Measurements from ENCODE around the gene SKIDA1.
A peak's percentile ranks its signal among the peaks of the same experiment; 100 is the strongest.

The SKIDA1 gene

GRCh38 chr10:21497177-21497807, 28.2 kb downstream of the SKIDA1 start:
- peak overlapping the region; percentile 76 for H3K4me3 ChIP-seq (ENCODE audit: low read depth, low read length)
- no peak for DNase-seq (ENCODE audit: low read depth)
- in situ Hi-C loops (cut with HindIII; ENCODE audit: low sequenced_read_pairs), result no loop called here
- TF ChIP-seq, protein P1, sequence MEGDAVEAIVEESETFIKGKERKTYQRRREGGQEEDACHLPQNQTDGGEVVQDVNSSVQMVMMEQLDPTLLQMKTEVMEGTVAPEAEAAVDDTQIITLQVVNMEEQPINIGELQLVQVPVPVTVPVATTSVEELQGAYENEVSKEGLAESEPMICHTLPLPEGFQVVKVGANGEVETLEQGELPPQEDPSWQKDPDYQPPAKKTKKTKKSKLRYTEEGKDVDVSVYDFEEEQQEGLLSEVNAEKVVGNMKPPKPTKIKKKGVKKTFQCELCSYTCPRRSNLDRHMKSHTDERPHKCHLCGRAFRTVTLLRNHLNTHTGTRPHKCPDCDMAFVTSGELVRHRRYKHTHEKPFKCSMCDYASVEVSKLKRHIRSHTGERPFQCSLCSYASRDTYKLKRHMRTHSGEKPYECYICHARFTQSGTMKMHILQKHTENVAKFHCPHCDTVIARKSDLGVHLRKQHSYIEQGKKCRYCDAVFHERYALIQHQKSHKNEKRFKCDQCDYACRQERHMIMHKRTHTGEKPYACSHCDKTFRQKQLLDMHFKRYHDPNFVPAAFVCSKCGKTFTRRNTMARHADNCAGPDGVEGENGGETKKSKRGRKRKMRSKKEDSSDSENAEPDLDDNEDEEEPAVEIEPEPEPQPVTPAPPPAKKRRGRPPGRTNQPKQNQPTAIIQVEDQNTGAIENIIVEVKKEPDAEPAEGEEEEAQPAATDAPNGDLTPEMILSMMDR (IDR thresholded peaks at IDR 0.05; ENCODE audit: low read depth, low read length, missing control alignments), result no peak

- H3K4me3 ChIP-seq (ENCODE audit: low read depth, low read length), result peak overlapping the region; percentile 76
- in situ Hi-C loops (cut with HindIII; ENCODE audit: low sequenced_read_pairs), result no loop called here
- TF ChIP-seq, protein P1 (IDR thresholded peaks at IDR 0.05; ENCODE audit: low read depth, low read length, missing control alignments), result peak; percentile 21
- DNase-seq (ENCODE audit: low read depth), result no peak
These were observed 28.9 kb downstream of the SKIDA1 start for GRCh38 chr10:21496343-21497176.

DNA sequence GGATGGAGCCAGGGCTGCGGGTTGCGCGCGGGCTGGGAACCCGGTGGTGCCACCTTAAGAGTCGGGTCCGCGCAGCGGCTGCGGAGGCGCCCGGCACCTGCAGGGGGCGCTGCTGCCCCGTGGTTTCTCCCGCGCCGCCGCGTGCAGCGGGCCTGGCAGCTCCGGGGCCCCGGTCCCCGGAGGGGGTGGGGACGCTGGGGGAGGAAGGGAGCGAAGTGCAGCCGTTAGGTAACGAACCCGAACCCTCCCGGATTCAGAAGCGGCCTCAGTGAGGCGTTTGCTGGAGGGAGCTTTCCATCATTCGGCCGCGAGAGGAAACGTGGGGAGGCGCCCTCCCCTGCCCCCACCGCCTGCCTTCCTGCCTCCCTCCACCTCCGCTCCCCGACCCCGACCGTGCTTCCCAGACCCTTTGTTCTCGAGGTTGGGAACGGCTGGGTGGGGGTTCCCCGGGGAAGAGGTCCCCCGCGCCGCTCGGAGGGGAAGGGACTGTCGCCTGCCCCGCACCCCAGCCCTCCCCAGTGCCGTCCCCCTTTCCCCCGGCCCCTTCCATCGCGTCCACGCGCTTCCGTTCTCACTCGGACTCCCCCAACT, 29.6 kb downstream of the SKIDA1 start:
- TF ChIP-seq, protein P1 (IDR thresholded peaks at IDR 0.05; ENCODE audit: low read depth, low read length, missing control alignments), result peak; percentile 79
- DNase-seq (ENCODE audit: low read depth), result no peak
- H3K4me3 ChIP-seq (ENCODE audit: low read depth, low read length), result peak overlapping the region; percentile 76
- in situ Hi-C loops (cut with HindIII; ENCODE audit: low sequenced_read_pairs), result no loop called here

GRCh38 chr10:21495002-21495751, 30.3 kb downstream of the SKIDA1 start:
- TF ChIP-seq, protein P1 (IDR thresholded peaks at IDR 0.05; ENCODE audit: low read depth, low read length, missing control alignments), result no peak

DNA sequence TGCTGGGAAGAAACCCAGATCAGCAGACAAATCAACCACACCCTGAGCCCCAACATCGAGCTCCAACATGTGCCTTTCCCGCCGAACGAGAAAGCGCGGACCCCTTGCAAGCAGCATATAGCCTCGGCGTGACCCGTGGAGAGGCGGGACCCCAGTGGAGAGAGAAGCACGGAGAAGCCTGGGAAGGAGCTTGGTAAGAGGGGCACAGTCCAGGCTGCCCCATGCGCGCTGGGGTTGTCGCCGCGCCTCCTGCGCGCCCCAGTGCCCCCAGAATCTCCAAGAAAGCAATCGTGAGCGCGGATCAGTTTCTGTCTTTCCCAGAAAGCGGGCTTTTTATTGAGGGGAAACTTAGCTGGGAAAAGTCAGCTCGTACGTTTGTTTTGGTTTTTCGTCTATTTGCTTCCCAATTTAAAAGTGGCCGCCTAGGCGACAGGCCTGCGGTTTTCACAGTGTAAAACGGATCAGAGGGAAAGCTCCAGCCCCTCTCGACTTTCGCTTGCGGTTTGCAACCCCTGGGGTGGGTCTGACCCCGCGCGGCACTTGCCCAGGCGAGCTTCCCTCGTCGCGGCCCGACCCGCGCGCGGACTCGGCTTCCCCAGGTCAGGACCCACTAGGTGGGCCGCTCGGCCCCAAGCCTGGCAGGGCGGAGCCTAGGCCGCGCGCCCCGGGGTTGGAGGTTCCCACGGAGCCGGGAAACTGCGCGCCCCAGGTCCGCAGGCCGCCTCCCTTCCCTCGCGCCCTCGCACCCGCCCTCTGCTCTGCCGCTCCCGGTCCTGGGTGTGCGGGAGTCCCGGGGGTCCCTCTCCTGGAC, 31.1 kb downstream of the SKIDA1 start:
- TF ChIP-seq, protein P1 (IDR thresholded peaks at IDR 0.05; ENCODE audit: low read depth, low read length, missing control alignments), result no peak
- in situ Hi-C loops (cut with HindIII; ENCODE audit: low sequenced_read_pairs), result no loop called here
- H3K4me3 ChIP-seq (ENCODE audit: low read depth, low read length), result peak overlapping the region; percentile 76
- DNase-seq (ENCODE audit: low read depth), result no peak

More at GRCh38 chr10:21495002-21495751, 30.3 kb downstream of the SKIDA1 start:
- in situ Hi-C loops (cut with HindIII; ENCODE audit: low sequenced_read_pairs), result no loop called here
- DNase-seq (ENCODE audit: low read depth), result no peak
- H3K4me3 ChIP-seq (ENCODE audit: low read depth, low read length), result peak overlapping the region; percentile 76

Data from astrocyte of the cerebellum (primary cell).